Vagina (tissue), 2 donors: ENCODE measurements around the gene RNF10.

ENCODE experiments used
- POLR2A ChIP-seq, 2 donors: fragments of 450-650 bp; IDR thresholded peaks; one replicate each; pipeline ENCODE4 v1.6.1; 2017; ENCODE audit warnings: antibody characterized with exemption in 2 of 2, mild to moderate bottlenecking in 2 of 2, moderate library complexity in 2 of 2
- TF ChIP-seq, protein P1 (sequence below), 3 experiments: fragments of 450-650 bp in 2 of 3; fragments of 200-600 bp in 1 of 3; sonication (generic) in 1 of 3; IDR thresholded peaks; one replicate each; pipeline ENCODE4 v1.5.1; 2017 to 2019; ENCODE audit warnings: antibody characterized with exemption in 3 of 3, mild to moderate bottlenecking in 2 of 3, moderate library complexity in 2 of 3

DNA sequence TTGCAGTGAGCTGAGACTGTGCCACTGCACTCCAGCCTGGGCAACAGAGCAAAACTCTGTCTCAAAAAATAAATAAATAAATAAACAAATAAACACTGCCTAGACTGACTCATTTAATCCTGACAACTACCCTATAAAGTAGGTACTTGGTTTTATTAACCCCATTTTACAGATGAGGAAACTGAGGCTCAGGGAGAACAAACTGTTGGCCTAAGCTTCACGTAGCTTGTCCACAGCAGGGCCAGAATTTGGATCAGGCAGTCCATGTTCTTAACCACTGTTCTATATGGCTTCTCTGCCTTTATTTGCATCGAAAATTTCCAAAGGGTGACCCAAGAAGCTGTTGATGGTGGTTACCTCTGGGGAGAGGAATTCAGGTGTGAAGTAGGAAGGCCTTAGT lies 52.7 kb downstream of the RNF10 start:
- TF ChIP-seq, protein P1, sequence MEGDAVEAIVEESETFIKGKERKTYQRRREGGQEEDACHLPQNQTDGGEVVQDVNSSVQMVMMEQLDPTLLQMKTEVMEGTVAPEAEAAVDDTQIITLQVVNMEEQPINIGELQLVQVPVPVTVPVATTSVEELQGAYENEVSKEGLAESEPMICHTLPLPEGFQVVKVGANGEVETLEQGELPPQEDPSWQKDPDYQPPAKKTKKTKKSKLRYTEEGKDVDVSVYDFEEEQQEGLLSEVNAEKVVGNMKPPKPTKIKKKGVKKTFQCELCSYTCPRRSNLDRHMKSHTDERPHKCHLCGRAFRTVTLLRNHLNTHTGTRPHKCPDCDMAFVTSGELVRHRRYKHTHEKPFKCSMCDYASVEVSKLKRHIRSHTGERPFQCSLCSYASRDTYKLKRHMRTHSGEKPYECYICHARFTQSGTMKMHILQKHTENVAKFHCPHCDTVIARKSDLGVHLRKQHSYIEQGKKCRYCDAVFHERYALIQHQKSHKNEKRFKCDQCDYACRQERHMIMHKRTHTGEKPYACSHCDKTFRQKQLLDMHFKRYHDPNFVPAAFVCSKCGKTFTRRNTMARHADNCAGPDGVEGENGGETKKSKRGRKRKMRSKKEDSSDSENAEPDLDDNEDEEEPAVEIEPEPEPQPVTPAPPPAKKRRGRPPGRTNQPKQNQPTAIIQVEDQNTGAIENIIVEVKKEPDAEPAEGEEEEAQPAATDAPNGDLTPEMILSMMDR (IDR thresholded peaks at IDR 0.05): no peak
- no peak for TF ChIP-seq POLR2A (IDR thresholded peaks at IDR 0.05)
